HS-5 (cell line): ENCODE results near the gene GGT5.
"Not testable (repeated sequence)": the region's sequence is repeated elsewhere in the genome, so short reads cannot be mapped to it uniquely, and the experiment has no call there.

ENCODE experiments used
- DNase-seq: peaks from one replicate; pipeline ENCODE4 v3.0.0-alpha.2; 2012; ENCODE audit warnings: low read depth

Gene GGT5

GRCh38 chr22:24201681-24202614, 42.9 kb downstream of the GGT5 start:
- DNase-seq: no peak

- no peak for DNase-seq
Measured at GRCh38 chr22:24200619-24201212, 44.2 kb downstream of the GGT5 start.

GRCh38 chr22:24198682-24199052, 46.2 kb downstream of the GGT5 start:
- no peak for DNase-seq

DNA sequence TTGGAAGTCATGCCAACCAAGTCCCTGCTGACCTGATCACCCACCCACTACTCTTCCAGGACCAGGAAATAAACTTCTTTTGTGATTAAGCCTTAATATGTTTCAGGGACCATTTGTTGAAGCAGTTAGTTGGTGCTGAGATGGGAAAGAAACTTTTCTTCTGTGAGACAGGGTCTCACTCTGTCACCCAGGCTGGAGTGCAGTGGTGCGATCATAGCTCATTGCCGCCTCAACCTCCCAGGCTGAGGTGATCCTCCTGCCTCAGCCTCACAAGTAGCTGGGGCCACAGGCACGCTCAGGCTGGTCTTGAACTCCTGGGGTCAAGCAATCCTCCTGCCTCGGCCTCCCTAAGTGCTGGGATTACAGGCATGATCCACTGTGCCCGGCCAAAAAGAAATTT, 53.0 kb downstream of the GGT5 start:
- DNase-seq: no peak

GRCh38 chr22:24191381-24191841, 53.5 kb downstream of the GGT5 start:
- DNase-seq: no peak

GRCh38 chr22:24190596-24191208, 54.2 kb downstream of the GGT5 start:
- no peak for DNase-seq

DNA sequence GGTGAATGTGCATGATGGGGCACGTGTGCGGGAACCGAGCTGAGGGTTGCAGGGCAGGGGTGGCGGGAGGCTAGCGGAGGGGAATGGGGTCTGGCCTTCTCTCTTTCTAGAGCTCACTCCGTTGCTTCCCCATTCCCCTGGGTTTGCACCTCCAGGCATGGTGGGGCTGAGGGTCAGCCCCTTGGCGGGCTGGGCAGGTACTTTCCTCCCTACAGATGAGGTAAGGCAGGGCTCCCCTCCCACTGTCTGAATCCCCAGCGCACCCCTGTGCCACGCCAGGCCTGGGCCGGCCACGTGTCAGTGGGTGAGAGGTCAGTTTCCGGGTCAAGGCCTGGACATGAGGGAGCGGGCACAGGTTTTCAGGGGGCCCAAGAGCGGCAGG, 54.7 kb downstream of the GGT5 start:
- DNase-seq: no peak

- DNase-seq: no peak
Measured at GRCh38 chr22:24189249-24190158, 55.4 kb downstream of the GGT5 start.

DNA sequence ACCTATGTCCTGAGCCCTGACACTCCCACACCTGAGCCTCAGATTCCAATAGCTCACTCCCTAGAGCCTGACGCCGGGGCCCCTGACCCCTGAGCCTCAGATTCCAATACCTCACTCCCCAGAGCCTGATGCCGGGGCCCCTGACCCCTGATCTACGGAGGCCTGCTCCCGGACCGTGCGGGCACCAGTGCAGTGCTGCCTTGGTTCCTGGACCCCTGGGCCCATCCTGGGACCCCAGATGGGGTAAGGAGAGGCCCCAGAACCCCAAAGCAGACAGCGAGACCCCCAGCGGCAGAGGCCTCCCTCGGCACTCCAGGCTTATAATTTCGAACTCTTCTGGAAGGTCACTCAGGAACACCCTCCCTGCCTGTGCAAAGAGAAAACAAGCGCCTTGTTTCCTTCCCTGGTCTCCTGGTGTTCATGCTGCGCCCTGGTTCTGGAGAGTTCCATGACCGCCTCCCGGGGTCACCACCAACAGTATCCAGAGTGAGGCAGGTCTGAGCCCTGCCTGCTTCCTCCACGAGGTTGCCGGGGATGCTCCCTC, 56.1 kb downstream of the GGT5 start:
- DNase-seq: no peak

GRCh38 chr22:24187731-24188644, 56.9 kb downstream of the GGT5 start:
- no peak for DNase-seq

DNA sequence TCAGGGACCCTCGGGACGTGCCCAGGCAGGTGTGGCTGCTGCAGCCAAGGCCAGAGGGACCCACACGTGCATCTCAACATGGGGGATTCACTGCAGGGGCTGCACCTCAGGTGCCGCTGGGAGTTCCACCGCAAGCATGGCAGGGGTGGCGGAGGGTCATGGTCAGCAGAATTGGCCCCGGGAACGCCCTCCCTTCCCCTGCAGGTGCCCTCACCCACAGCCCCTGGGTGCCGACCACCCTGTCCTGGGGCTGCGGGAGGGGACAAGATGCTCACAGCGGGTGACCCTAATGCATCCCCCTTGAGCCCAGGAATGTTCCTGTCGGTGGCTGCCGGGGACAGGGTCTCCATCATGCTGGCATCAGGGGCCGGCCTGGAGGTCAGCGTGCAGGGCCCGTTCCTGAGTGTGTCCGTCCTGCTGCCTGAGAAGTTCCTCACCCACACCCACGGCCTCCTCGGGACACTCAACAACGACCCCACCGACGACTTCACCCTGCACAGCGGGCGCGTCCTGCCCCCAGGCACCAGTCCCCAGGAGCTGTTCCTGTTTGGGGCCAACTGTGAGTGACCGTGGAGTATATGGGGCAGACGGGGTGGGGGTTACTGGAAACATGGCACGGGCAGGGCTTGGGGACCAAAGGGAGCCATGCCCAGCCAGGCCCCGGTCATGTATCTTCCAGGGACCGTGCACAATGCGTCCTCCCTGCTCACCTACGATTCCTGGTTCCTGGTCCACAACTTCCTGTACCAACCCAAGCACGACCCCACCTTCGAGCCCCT, 57.8 kb downstream of the GGT5 start:
- DNase-seq: no peak

DNA sequence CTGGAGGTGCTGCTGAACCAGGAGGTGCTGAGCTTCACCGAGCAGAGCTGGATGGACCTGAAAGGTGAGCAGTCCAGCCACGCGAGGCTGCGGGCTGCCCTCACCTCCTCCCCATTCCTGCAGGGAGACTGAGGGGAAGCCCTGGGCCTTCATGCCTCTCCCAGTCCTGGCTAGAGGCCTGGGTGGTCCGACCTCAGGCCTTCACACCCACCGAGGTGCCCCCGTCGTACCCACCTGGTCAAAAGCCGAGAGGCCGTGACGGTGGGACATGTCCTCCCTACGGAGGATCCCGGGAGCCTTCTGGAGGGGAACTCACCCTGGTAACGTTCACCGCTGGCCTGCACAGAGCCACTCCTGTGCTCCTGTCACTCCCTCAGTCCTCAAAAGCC, 58.5 kb downstream of the GGT5 start:
- no peak for DNase-seq

- no peak for DNase-seq
Measured at GRCh38 chr22:24185501-24186351, 59.2 kb downstream of the GGT5 start.

GRCh38 chr22:24185001-24185500, 59.8 kb downstream of the GGT5 start:
- DNase-seq: no peak

DNA sequence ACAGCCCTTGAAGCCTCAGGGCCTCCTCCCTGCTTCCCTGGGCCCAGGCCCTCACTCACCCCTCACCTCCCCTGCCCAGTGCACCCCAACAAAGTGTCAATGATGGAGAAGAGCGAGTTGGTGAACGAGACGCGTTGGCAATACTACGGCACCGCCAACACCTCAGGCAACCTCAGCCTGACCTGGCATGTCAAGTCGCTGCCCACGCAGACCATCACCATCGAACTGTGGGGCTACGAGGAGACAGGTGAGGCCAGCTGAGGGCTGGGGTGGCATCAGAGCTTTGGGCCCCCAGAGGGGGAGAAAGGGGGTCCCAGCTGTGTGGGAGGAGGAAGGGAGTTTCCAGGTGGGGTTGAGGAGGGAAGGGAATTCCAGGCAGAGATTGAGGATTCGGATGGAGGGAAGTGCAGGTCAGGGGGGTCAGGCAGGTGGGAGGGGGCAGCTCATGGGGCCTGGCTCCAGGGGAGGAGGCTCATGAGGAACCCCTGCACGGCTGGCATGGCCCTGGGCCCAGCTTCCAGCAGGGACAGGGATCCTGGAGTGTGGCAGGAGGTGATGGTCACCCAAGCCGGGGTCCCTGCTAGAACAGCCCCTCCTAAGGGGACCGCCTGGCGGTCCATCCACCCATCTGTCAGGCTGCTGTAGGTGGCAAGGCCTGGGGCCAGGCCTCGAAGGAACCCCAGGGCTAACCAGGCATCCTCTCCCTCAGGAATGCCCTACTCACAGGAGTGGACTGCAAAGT, 60.7 kb downstream of the GGT5 start:
- DNase-seq: no peak

DNA sequence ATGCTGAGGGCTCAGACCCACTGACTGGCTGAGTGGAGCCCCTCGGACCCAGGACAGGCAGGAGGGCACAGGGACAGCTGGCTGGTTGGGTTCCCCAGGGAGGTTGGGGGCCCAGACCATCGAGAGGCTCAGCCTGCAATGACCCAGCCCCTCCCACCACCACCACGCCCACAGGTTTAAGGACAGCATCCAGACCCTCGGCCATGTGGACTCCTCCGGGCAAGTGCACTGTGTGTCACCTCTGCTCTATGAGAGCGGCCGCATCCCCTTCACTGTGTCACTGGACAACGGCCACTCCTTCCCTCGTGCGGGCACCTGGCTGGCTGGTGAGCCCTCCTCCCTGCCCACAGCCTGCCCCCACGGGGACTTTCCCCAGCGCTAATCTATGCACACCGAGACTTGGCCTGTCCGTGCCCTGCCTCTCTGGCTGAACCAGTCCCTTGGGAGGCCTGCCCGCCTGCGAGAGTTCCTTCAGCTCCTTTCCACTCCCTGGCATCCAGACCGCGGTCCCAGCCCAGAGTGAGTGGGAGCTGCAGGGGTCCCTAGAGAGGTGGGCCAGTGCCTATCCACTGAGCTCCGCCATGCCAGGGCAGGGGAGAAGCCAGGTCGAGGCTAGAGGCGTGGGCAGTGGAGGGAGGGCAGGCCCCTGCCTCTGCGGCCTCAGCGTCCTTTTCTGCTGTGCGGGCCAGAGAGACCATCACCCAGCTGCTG, 61.4 kb downstream of the GGT5 start:
- DNase-seq: no peak

DNA sequence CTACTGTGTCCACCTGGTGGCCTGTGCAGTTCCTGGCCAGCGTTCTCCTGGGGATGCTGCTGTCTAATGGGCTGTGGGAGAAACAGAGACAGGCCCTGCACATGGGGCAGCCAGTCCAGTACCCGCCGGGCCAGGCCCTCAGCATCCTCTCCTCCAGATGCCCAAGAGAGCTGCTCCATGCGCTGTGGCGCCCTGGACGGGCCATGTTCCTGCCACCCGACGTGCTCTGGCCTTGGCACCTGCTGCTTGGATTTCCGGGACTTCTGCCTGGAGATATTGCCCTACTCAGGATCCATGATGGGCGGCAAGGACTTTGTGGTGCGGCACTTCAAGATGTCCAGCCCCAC, 62.0 kb downstream of the GGT5 start:
- not testable (repeated sequence) for DNase-seq
